ENCODE data around the gene IQCC. TPM values are rescaled to one million over a fixed set of nuclear protein-coding genes. Genes with fewer than 3 reads are reported as not detected.

Gene IQCC
- polyA plus RNA-seq (2012; rRNA removed): 2.4 and 2.9 TPM in 2 replicates
- 1.5 and 2.3 TPM in 2 replicates for polyA plus RNA-seq (2012; cell fraction: cytosol; rRNA removed)
- 2.9 and 3.6 TPM in 2 replicates for polyA plus RNA-seq (2012; cell fraction: nucleus; rRNA removed)

DNA sequence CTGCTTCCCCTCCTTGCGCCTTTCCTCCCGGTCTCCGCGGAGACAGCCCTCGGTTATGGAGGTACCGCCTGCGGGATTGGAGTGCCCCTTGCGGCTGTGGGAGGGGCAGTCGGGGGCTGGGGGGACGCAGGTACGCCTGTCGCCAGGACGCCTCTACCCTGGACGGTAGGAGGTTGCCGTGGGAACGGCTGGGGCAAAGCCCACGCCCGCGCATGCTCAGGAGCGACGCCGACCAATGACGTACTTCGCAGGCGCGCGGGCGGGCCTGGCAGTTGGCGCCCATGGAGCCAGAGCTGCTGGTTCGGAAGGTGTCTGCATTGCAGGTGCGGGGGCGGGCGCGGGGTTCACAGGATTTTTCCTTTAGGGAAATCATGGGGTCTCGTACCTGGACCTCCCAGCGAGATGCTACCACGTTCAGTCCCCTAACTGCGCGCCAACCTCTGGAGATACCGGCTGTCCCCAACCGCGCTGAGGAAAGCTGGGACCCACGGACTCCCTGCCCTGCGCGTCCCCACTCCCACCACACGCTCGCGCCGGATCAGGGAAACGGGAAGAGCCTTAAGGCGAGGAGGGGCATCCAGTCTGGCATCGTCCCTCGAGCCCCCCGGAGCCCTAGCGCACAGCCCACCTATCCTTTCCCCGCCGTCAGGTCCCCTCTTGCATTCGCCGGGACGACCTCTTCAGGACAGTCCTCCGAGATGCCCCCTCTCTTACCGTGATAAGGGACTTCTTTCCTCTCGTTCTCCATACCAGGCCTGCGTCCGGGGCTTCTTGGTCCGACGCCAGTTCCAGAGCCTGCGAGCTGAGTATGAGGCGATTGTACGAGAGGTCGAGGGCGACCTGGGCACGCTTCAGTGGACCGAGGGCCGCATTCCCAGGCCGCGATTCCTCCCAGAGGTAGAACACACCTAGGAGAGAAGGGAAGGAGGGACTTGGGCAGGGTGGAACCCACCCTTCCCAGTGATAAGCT, at the start of gene IQCC:
Gene IQCC (plus strand): TSS at position 271 of the 970 bp plus-strand sequence. CDS start 11 bp downstream, at position 282.
- 1% methylated on average over 35 of the region's 77 CpGs for WGBS (ENCODE audit: low lambda C conversion rate)
- peak; percentile 93 for TF ChIP-seq NRF1 (IDR thresholded peaks at IDR 0.05; ENCODE audit: low read depth, low read length)
- no peak for TF ChIP-seq CTCF (IDR thresholded peaks at IDR 0.05)
- 0 out of 2 replicates have a peak, but pooled peaks have one; percentile 36 for TF ChIP-seq YY1 (IDR thresholded peaks at IDR 0.05; ENCODE audit: low read depth)
- no peak for TF ChIP-seq FOXJ3 (CRISPR knock-in tag; IDR thresholded peaks at IDR 0.05)
- TF ChIP-seq, protein P1, sequence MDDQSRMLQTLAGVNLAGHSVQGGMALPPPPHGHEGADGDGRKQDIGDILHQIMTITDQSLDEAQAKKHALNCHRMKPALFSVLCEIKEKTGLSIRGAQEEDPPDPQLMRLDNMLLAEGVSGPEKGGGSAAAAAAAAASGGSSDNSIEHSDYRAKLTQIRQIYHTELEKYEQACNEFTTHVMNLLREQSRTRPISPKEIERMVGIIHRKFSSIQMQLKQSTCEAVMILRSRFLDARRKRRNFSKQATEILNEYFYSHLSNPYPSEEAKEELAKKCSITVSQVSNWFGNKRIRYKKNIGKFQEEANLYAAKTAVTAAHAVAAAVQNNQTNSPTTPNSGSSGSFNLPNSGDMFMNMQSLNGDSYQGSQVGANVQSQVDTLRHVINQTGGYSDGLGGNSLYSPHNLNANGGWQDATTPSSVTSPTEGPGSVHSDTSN (IDR thresholded peaks at IDR 0.05): peak; percentile 26; the same call in 1 of the 2 replicates
- TF ChIP-seq RFX5 (IDR thresholded peaks at IDR 0.05; ENCODE audit: low read length): no peak
- TF ChIP-seq TAF1 (IDR thresholded peaks at IDR 0.05; ENCODE audit: borderline replicate concordance, low read depth, low read length): peak; percentile 62
- peak; percentile 43; the same call in 1 of the 2 replicates for TF ChIP-seq MAX (IDR thresholded peaks at IDR 0.05; ENCODE audit: low read depth)
- TF ChIP-seq REST (IDR thresholded peaks at IDR 0.05; ENCODE audit: low read depth, low read length): 0 out of 2 replicates have a peak, but pooled peaks have one; percentile 3
- TF ChIP-seq SIN3A (IDR thresholded peaks at IDR 0.05; ENCODE audit: borderline replicate concordance, low read depth, low read length): peak; percentile 38; the same call in 1 of the 2 replicates
- TF ChIP-seq RAD21 (IDR thresholded peaks at IDR 0.05; ENCODE audit: low read length): no peak
- no peak for TF ChIP-seq FOXM1 (IDR thresholded peaks at IDR 0.05; ENCODE audit: low read depth)
- TF ChIP-seq, protein P2, sequence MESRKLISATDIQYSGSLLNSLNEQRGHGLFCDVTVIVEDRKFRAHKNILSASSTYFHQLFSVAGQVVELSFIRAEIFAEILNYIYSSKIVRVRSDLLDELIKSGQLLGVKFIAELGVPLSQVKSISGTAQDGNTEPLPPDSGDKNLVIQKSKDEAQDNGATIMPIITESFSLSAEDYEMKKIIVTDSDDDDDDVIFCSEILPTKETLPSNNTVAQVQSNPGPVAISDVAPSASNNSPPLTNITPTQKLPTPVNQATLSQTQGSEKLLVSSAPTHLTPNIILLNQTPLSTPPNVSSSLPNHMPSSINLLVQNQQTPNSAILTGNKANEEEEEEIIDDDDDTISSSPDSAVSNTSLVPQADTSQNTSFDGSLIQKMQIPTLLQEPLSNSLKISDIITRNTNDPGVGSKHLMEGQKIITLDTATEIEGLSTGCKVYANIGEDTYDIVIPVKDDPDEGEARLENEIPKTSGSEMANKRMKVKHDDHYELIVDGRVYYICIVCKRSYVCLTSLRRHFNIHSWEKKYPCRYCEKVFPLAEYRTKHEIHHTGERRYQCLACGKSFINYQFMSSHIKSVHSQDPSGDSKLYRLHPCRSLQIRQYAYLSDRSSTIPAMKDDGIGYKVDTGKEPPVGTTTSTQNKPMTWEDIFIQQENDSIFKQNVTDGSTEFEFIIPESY (IDR thresholded peaks at IDR 0.05; ENCODE audit: borderline replicate concordance, low read depth): no peak
- TF ChIP-seq USF1 (IDR thresholded peaks at IDR 0.05; ENCODE audit: borderline replicate concordance, low read depth): no peak
- no peak for TF ChIP-seq USF2 (IDR thresholded peaks at IDR 0.05; ENCODE audit: borderline replicate concordance, low read depth, low read length)
- TF ChIP-seq RCOR1 (IDR thresholded peaks at IDR 0.05; ENCODE audit: low read length): no peak
- no peak for TF ChIP-seq CHD2 (IDR thresholded peaks at IDR 0.05; ENCODE audit: low read length, partially characterized antibody)
- TF ChIP-seq POLR2AphosphoS5 (IDR thresholded peaks at IDR 0.05; ENCODE audit: low read depth, low read length): peak; percentile 93
- TF ChIP-seq NFIC (IDR thresholded peaks at IDR 0.05; ENCODE audit: borderline replicate concordance): no peak

More for the DNA sequence above, at the start of gene IQCC:
- peak; percentile 96 for DNase-seq
- Histone ChIP-seq H3K36me3 (replicated peaks in 1 of 2; ENCODE audit: control insufficient read depth in 1 of 2, insufficient read depth in 2 of 2, low read length in 1 of 2) (peaks cover 0 to 5% of the 10 kb centered on the region in 2 experiments), H3K79me2 (ENCODE audit: insufficient read depth) (peaks cover 4% of the 10 kb centered on the region; the same call in 1 of the 2 replicates), H4K20me1 (ENCODE audit: insufficient read depth) (no peaks in the 10 kb centered on the region), H3F3A (replicated peaks; ENCODE audit: insufficient read depth) (no peaks in the 10 kb centered on the region), H3K4me1 (ENCODE audit: control insufficient read depth in 1 of 2, insufficient read depth in 2 of 2, low read depth in 1 of 2, low read length in 1 of 2) (peaks cover 0 to 36% of the 10 kb centered on the region in 2 experiments; a peak in 2 of 4 replicates), H3K27ac (ENCODE audit: low read depth in 2 of 2, low read length in 1 of 2) (peak within 1 kb of the TSS; percentile 6 to 62; a peak in 2 of 4 replicates), H3K4me3 (ENCODE audit: low read depth in 2 of 2, low read length in 1 of 2) (peak within 1 kb of the TSS; percentile 65 to 89), H3K4me2 (peak within 1 kb of the TSS; percentile 95), H2AFZ (ENCODE audit: low read depth) (no peak within 1 kb of the TSS), H3K9me2 (no peaks in the 10 kb centered on the region), H3K9ac (peak within 1 kb of the TSS; percentile 82), H3K9me3 (no peaks in the 10 kb centered on the region), H3K27me3 (ENCODE audit: insufficient read depth) (no peaks in the 10 kb centered on the region)
- CTCF ChIA-PET: interaction anchor here (1.0 to 5.5 kb wide), 5 partner anchors 10 to 195 kb away, joined by 3 to 39 read pairs (median 4); no protein-coding TSS in a partner anchor
- POLR2A ChIA-PET: interaction anchor here (0.6 to 2.4 kb wide), 3 partner anchors 11 to 26 kb away, joined by 3 to 10 read pairs (median 6); partner anchors contain the start of gene TXLNA
